SU-DHL-6 (cell line): ENCODE data around the gene APOB.

Experiments used
- H2AFZ ChIP-seq: fragments of 200-600 bp; sonication (generic); 2 replicates; pipeline ENCODE4 v1.6.1; 2014; ENCODE audit warnings: low read depth, mild to moderate bottlenecking, moderate library complexity, mixed read lengths, antibody characterized with exemption, low read length; ENCODE audit not compliant: severe bottlenecking
- H3F3A ChIP-seq: fragments of 200-600 bp; shearing (Covaris generic); 2 replicates; pipeline ENCODE4 v1.6.0; 2016; ENCODE audit warnings: antibody characterized with exemption, mild to moderate bottlenecking; ENCODE audit not compliant: insufficient read depth
- H3K27ac ChIP-seq: fragments of 200-600 bp; sonication (generic); 2 replicates; pipeline ENCODE4 v1.5.1; 2016; ENCODE audit warnings: low read depth, mild to moderate bottlenecking, low read length, moderate library complexity, mixed read lengths
- H3K27me3 ChIP-seq: fragments of 200-600 bp; sonication (generic), shearing (Covaris generic); 2 replicates; pipeline ENCODE4 v1.6.0; 2014; ENCODE audit warnings: mild to moderate bottlenecking, low read length
- H3K36me3 ChIP-seq: fragments of 200-600 bp; sonication (generic); 2 replicates; pipeline ENCODE4 v1.6.1; 2014; ENCODE audit warnings: mild to moderate bottlenecking, low read length, mixed read lengths
- H3K4me2 ChIP-seq: fragments of 300-600, 200-600 bp; shearing (Covaris generic), sonication (generic); 2 replicates; pipeline ENCODE4 v1.6.0; 2014; ENCODE audit warnings: low read length, low read depth, mild to moderate bottlenecking; ENCODE audit not compliant: poor library complexity, severe bottlenecking
- H3K4me3 ChIP-seq: fragments of 200-600 bp; sonication (generic); 2 replicates; pipeline ENCODE4 v1.5.1; 2014; ENCODE audit warnings: antibody characterized with exemption, low read length, mild to moderate bottlenecking, mixed read lengths; ENCODE audit not compliant: insufficient read depth, poor library complexity, severe bottlenecking
- H3K79me2 ChIP-seq: fragments of 200-600 bp; sonication (generic); 2 replicates; pipeline ENCODE4 v1.6.1; 2014; ENCODE audit warnings: mild to moderate bottlenecking, low read length, moderate library complexity; ENCODE audit not compliant: insufficient read depth
- H3K9ac ChIP-seq: fragments of 200-600 bp; sonication (generic); 2 replicates; pipeline ENCODE4 v1.7.0; 2014; ENCODE audit warnings: mild to moderate bottlenecking, low read length
- H3K9me2 ChIP-seq: fragments of 200-600 bp; sonication (generic); replicated peaks from 2 replicates; pipeline ENCODE4 v1.6.1; 2014; ENCODE audit warnings: low read length; ENCODE audit not compliant: insufficient read depth
- H3K9me3 ChIP-seq: fragments of 200-600 bp; sonication (generic); 2 replicates; pipeline ENCODE4 v1.6.1; 2014; ENCODE audit warnings: low read length, mixed read lengths; ENCODE audit not compliant: insufficient read depth
- H4K20me1 ChIP-seq: fragments of 200-600 bp; sonication (generic); 2 replicates; pipeline ENCODE4 v1.6.1; 2014; ENCODE audit warnings: low read depth, mild to moderate bottlenecking, antibody characterized with exemption, low read length, moderate library complexity, mixed read lengths
- CTCF ChIP-seq: fragments of 200-600 bp; sonication (generic); IDR thresholded peaks from one replicate; pipeline ENCODE4 v1.5.1; 2017; ENCODE audit warnings: antibody characterized with exemption, mild to moderate bottlenecking, low read length, moderate library complexity; ENCODE audit not compliant: insufficient read depth, poor library complexity, severe bottlenecking
- EZH2phosphoT487 ChIP-seq: fragments of 200-600 bp; sonication (generic), shearing (Covaris generic); conservative IDR thresholded peaks from 2 replicates; pipeline ENCODE4 v1.6.1; 2018; ENCODE audit warnings: mild to moderate bottlenecking, antibody characterized with exemption, low read length, moderate library complexity, mixed read lengths

The APOB gene

GRCh38 chr2:21011876-21012556, 31.9 kb downstream of the APOB start:
- Histone ChIP-seq H3K4me2 (no peak overlapping the region), H3K9me3 (no peaks in the 10 kb centered on the region), H3K27ac (no peak overlapping the region), H3K27me3 (no peaks in the 10 kb centered on the region), H3K79me2 (no peaks in the 10 kb centered on the region), H3K9ac (no peak overlapping the region), H3K36me3 (no peaks in the 10 kb centered on the region), H3K9me2 (no peaks in the 10 kb centered on the region), H2AFZ (no peak overlapping the region), H4K20me1 (no peaks in the 10 kb centered on the region), H3F3A (no peaks in the 10 kb centered on the region), H3K4me3 (no peak overlapping the region)
- no peak for TF ChIP-seq EZH2phosphoT487
- TF ChIP-seq CTCF: no peak

DNA sequence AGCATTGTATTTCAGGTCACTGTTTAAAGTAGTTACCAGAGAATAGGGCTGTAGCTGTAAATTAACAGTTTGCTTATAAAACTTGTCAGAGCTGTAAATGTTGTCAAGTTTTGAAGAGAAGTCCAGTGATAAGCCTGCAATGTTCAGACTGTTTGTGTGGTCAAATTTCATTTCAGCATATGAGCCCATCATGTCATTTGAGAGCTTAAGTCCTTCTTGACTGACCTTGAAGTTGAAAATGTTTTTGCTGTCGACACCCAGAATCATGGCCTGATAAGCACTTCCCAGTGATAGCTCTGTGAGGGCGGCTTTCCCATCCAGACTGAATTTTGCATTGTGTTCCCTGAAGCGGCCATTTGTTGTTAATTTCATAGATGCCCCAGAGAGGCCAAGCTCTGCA, 32.4 kb downstream of the APOB start:
- H3K9me2 ChIP-seq: no peaks in the 10 kb centered on the region
- H2AFZ ChIP-seq: no peak overlapping the region
- no peaks in the 10 kb centered on the region for H3K27me3 ChIP-seq

DNA sequence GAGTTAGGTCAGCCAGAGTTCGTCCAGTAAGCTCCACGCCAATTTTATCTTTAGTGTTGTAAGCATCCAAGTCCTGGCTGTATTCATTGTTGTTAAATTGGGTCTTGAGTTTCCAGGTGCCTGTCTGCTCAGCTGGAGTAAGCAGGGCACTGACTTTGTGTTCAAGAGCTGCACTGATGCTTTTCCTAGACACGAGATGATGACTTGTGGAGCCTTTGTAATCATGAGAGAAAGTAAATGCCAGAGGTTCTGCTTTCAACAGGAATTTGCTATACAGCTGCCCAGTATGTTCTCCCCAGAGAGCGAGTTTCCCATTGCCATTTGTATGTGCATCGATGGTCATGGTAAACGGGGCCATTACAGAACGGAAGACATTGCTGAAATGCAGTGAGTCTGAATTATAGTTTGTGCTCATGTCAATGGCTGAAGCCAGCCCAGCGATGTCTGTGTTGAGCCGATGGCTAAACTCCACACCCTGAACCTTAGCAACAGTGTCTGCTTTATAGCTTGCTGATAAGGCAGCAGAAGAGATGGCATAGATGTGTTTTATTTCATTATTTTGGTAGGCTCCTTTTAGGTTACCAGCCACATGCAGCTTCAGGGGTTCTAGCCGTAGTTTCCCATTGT, 32.9 kb downstream of the APOB start:
- no peaks in the 10 kb centered on the region for H4K20me1 ChIP-seq
- H3K27me3 ChIP-seq: no peaks in the 10 kb centered on the region
- H3K79me2 ChIP-seq: no peaks in the 10 kb centered on the region
- no peak overlapping the region for H3K27ac ChIP-seq
- no peaks in the 10 kb centered on the region for H3K36me3 ChIP-seq
- no peak overlapping the region for H2AFZ ChIP-seq
- no peaks in the 10 kb centered on the region for H3K9me3 ChIP-seq
- no peak overlapping the region for H3K4me2 ChIP-seq
- no peak overlapping the region for H3K9ac ChIP-seq
- no peak for TF ChIP-seq CTCF
- no peak for TF ChIP-seq EZH2phosphoT487
- no peaks in the 10 kb centered on the region for H3F3A ChIP-seq
- no peaks in the 10 kb centered on the region for H3K9me2 ChIP-seq
- no peak overlapping the region for H3K4me3 ChIP-seq

More for the DNA sequence above, 32.4 kb downstream of the APOB start:
- H3K27ac ChIP-seq: no peak overlapping the region
- H3F3A ChIP-seq: no peaks in the 10 kb centered on the region
- no peaks in the 10 kb centered on the region for H3K79me2 ChIP-seq
- no peak overlapping the region for H3K9ac ChIP-seq
- no peaks in the 10 kb centered on the region for H3K36me3 ChIP-seq
- TF ChIP-seq EZH2phosphoT487 (no peak), CTCF (no peak)
- H3K4me3 ChIP-seq: no peak overlapping the region
- no peak overlapping the region for H3K4me2 ChIP-seq
- H4K20me1 ChIP-seq: no peaks in the 10 kb centered on the region
- no peaks in the 10 kb centered on the region for H3K9me3 ChIP-seq
